Loucy (cell line): Measurements from ENCODE around the gene PLGLB1.
"Not testable (repeated sequence)": the region's sequence is repeated elsewhere in the genome, so short reads cannot be mapped to it uniquely, and the experiment has no call there.

ENCODE experiments used
- H2AFZ ChIP-seq: fragments of 200-600 bp; sonication (generic); 2 replicates; pipeline ENCODE4 v1.6.0; 2016; ENCODE audit warnings: antibody characterized with exemption, mild to moderate bottlenecking, low read length, moderate library complexity
- H3F3A ChIP-seq: fragments of 200-600 bp; 2 replicates; pipeline ENCODE4 v1.6.0; 2016; ENCODE audit warnings: antibody characterized with exemption, low read depth, mild to moderate bottlenecking
- H3K27me3 ChIP-seq: fragments of 200-600 bp; sonication (generic); 2 replicates; pipeline ENCODE4 v1.6.1; 2014; ENCODE audit warnings: low read length, mild to moderate bottlenecking; ENCODE audit not compliant: insufficient read depth, poor library complexity, severe bottlenecking
- H3K36me3 ChIP-seq: fragments of 200-600 bp; sonication (generic); 2 replicates; pipeline ENCODE4 v1.6.1; 2016; ENCODE audit warnings: low read length; ENCODE audit not compliant: insufficient read depth
- H3K4me1 ChIP-seq: fragments of 200-600 bp; sonication (generic); 2 replicates; pipeline ENCODE4 v1.5.1; 2014; ENCODE audit warnings: low read length, mild to moderate bottlenecking; ENCODE audit not compliant: insufficient read depth, poor library complexity, severe bottlenecking
- H3K4me2 ChIP-seq: fragments of 200-600 bp; sonication (generic); 2 replicates; pipeline ENCODE4 v1.6.0; 2014; ENCODE audit warnings: antibody characterized with exemption, low read length, low read depth, mild to moderate bottlenecking; ENCODE audit not compliant: poor library complexity, severe bottlenecking
- H3K4me3 ChIP-seq: fragments of 200-600 bp; sonication (generic); 2 replicates; pipeline ENCODE4 v1.5.1; 2014; ENCODE audit warnings: low read length, mild to moderate bottlenecking, mixed read lengths; ENCODE audit not compliant: poor library complexity, severe bottlenecking
- H3K79me2 ChIP-seq: fragments of 200-600 bp; sonication (generic); 2 replicates; pipeline ENCODE4 v1.6.1; 2014; ENCODE audit warnings: low read length; ENCODE audit not compliant: insufficient read depth
- H3K9ac ChIP-seq: fragments of 200-600 bp; sonication (generic); 2 replicates; pipeline ENCODE4 v1.6.0; 2014; ENCODE audit warnings: mild to moderate bottlenecking, low read depth, low read length, moderate library complexity; ENCODE audit not compliant: poor library complexity, severe bottlenecking
- H3K9me2 ChIP-seq: fragments of 200-600 bp; sonication (generic); replicated peaks from 2 replicates; pipeline ENCODE4 v1.6.1; 2016; ENCODE audit warnings: low read depth, low read length, mixed read lengths
- H3K9me3 ChIP-seq: fragments of 200-600 bp; sonication (generic); 2 replicates; pipeline ENCODE4 v1.6.1; 2014; ENCODE audit warnings: mild to moderate bottlenecking, antibody characterized with exemption, low read length, low read depth; ENCODE audit not compliant: insufficient read depth
- H4K20me1 ChIP-seq: fragments of 200-600 bp; sonication (generic); 2 replicates; pipeline ENCODE4 v1.6.0; 2014; ENCODE audit warnings: antibody characterized with exemption, low read length, mild to moderate bottlenecking; ENCODE audit not compliant: insufficient read depth, poor library complexity, severe bottlenecking

The PLGLB1 gene

DNA sequence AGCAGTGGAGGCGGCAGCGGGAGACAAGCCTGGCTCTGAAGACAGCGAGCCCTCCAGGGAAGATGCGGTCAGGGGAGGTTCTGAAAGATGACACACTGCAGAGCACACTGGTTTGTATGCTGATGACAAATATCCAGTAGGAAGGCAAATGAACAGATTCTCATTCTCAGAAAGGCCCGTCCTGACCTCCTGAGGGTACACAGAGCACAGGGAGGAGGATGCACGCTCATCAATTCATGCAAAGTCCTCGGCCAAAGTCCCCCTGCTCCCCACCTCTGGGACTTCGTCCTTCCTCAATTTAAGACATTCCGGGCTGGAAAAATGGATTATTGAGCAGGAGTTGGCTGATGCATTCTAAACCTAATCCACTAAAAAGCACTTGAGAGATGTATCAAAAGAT is 2.6 kb downstream of the PLGLB1 start:
- H3K9me2 ChIP-seq, H3K9ac ChIP-seq, H3K9me3 ChIP-seq, H3F3A ChIP-seq, H3K36me3 ChIP-seq, H4K20me1 ChIP-seq, H3K4me3 ChIP-seq, H3K27me3 ChIP-seq, H2AFZ ChIP-seq, H3K4me1 ChIP-seq, H3K79me2 ChIP-seq, H3K4me2 ChIP-seq: not testable (repeated sequence)

DNA sequence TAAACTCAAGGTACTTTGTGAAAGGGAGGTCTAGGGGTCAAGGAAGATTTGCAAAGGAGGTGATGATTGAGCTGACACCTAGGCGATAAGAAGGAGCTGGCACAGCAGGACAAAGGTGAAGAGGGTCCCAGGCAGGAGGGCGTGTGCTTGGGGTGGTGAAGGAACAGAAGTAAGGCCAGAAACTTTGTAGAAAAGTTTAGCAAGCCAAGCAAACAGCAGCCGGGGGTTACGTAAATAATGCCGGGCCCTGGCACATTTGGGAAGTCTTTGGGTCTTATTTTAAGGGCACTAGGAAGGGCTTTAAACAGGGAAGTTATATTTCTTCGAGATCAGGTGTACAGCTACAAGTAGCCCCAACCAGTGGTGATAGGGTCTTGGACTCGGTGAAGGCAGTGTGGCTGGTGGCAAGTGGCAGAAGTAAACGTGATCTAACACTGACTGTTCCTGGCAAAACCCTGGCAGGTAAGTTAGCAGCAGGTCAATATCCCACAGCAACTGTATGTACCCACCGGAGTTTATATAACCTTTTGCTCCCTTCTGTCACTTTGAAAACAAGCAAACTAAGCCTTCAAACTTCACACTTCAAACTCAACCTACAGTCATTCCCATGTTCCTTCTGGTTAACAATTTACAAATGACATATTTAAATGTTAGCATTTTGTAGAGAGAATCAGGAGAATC is 7.0 kb downstream of the PLGLB1 start:
- H3K9me3 ChIP-seq, H3K4me1 ChIP-seq, H3K9ac ChIP-seq, H3K9me2 ChIP-seq, H3K79me2 ChIP-seq, H2AFZ ChIP-seq, H4K20me1 ChIP-seq, H3F3A ChIP-seq, H3K27me3 ChIP-seq, H3K4me3 ChIP-seq, H3K36me3 ChIP-seq, H3K4me2 ChIP-seq: not testable (repeated sequence)

DNA sequence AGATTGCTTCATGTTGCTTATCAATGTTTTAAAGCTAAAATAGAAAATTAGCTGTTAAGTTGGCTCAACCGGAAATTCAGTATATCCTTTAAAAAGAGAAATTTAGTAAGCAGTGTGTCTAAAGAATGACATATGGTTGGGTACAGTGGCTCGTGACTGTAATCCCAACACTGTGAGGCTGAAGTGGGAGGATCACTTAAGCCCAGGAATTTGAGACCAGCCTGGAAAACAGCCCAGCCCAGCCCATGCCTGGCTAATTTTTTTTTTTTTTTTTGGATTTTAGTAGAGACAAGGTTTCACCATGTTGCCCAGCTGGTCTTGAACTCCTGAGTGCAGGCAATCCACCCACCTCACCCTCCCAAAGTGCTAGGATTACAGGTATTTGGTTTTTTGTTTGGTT is 17.2 kb downstream of the PLGLB1 start:
- H3F3A ChIP-seq, H2AFZ ChIP-seq, H3K79me2 ChIP-seq, H4K20me1 ChIP-seq, H3K9me3 ChIP-seq, H3K4me3 ChIP-seq, H3K36me3 ChIP-seq, H3K9me2 ChIP-seq, H3K9ac ChIP-seq, H3K4me2 ChIP-seq, H3K4me1 ChIP-seq, H3K27me3 ChIP-seq: not testable (repeated sequence)
